ENCODE measurements around the gene ADCYAP1R1.

The ADCYAP1R1 gene

GRCh38 chr7:31014826-31015225 is 37.3 kb upstream of the ADCYAP1R1 start:
- ChIA-PET POLR2A (no interaction called here), CTCF (interaction anchor here (2.9 kb wide), 1 partner anchor 108 kb away, joined by 10 read pairs; no protein-coding TSS in a partner anchor)
- TF ChIP-seq, protein P1, sequence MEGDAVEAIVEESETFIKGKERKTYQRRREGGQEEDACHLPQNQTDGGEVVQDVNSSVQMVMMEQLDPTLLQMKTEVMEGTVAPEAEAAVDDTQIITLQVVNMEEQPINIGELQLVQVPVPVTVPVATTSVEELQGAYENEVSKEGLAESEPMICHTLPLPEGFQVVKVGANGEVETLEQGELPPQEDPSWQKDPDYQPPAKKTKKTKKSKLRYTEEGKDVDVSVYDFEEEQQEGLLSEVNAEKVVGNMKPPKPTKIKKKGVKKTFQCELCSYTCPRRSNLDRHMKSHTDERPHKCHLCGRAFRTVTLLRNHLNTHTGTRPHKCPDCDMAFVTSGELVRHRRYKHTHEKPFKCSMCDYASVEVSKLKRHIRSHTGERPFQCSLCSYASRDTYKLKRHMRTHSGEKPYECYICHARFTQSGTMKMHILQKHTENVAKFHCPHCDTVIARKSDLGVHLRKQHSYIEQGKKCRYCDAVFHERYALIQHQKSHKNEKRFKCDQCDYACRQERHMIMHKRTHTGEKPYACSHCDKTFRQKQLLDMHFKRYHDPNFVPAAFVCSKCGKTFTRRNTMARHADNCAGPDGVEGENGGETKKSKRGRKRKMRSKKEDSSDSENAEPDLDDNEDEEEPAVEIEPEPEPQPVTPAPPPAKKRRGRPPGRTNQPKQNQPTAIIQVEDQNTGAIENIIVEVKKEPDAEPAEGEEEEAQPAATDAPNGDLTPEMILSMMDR (IDR thresholded peaks at IDR 0.05; ENCODE audit: insufficient read depth, low read length, missing control alignments): no peak
- H3K4me3 ChIP-seq (ENCODE audit: low read depth, low read length): no peak overlapping the region
- DNase-seq (ENCODE audit: low read depth, low spot score): no peak

DNA sequence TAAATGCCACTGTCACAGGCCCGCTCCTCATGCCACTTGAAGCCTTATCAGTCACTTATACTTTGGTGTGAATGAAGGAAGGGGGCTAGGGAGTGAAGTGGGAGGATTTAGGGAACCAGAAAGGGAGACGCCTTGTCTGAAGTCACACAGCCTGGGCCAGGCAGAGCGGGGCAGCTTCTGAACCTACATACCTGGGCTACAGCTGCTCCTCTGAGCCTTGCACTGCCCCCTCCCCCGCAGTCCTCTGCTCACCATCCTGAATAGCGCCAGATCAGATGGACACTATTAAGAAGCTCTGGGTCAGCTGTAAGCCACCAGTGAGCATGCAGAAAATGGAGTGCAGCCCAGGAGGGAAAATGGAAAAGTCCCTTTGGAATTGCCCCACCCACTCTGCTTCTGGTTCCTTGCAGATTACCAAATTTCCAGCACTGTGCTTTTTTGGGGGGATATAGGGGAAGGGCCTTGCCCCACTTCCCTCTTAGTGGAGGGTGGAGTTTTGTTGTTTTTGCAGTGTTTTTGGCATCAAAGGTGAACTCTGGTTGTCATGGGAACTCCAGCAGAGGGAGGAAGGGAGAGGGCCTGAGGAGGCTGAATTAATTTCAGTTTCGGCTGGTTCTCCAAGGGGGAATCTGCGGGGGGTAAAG is 35.0 kb upstream of the ADCYAP1R1 start:
- no peak for DNase-seq (ENCODE audit: low read depth, low spot score)
- CTCF ChIA-PET: no interaction called here
- TF ChIP-seq, protein P1 (IDR thresholded peaks at IDR 0.05; ENCODE audit: insufficient read depth, low read length, missing control alignments): no peak
- POLR2A ChIA-PET: no interaction called here
- no peak overlapping the region for H3K4me3 ChIP-seq (ENCODE audit: low read depth, low read length)

GRCh38 chr7:31017721-31018120 is 34.4 kb upstream of the ADCYAP1R1 start:
- ChIA-PET CTCF (no interaction called here), POLR2A (no interaction called here)
- no peak for DNase-seq (ENCODE audit: low read depth, low spot score)
- TF ChIP-seq, protein P1 (IDR thresholded peaks at IDR 0.05; ENCODE audit: insufficient read depth, low read length, missing control alignments): no peak
- no peak overlapping the region for H3K4me3 ChIP-seq (ENCODE audit: low read depth, low read length)

DNA sequence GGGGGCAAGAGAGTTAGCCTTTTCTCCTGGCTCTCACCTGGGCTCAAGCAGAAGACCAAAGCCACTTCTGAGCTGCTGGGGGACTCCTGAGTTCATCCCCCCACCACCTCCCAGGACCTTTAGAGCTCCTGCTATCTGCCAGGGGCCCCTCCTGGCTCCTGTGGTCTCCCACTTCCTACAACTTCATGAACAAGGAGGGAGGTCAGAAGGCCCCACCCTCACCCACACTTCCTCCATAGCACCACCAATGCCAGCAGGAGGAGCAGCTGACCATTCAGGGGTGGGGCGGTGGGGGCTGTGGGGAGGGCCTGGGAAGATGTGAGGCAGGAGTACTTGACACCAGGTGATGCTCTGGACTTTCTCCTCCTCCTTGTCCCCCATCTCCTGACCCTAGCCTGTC is 32.6 kb upstream of the ADCYAP1R1 start:
- CTCF ChIA-PET: no interaction called here

GRCh38 chr7:31020161-31020560 is 31.9 kb upstream of the ADCYAP1R1 start:
- DNase-seq (ENCODE audit: low read depth, low spot score): no peak
- no peak overlapping the region for H3K4me3 ChIP-seq (ENCODE audit: low read depth, low read length)
- CTCF ChIA-PET: no interaction called here
- TF ChIP-seq, protein P1 (IDR thresholded peaks at IDR 0.05; ENCODE audit: insufficient read depth, low read length, missing control alignments): no peak
- POLR2A ChIA-PET: no interaction called here

More for the DNA sequence above, 32.6 kb upstream of the ADCYAP1R1 start:
- DNase-seq (ENCODE audit: low read depth, low spot score): no peak
- no peak overlapping the region for H3K4me3 ChIP-seq (ENCODE audit: low read depth, low read length)
- TF ChIP-seq, protein P1 (IDR thresholded peaks at IDR 0.05; ENCODE audit: insufficient read depth, low read length, missing control alignments): no peak
- POLR2A ChIA-PET: no interaction called here

DNA sequence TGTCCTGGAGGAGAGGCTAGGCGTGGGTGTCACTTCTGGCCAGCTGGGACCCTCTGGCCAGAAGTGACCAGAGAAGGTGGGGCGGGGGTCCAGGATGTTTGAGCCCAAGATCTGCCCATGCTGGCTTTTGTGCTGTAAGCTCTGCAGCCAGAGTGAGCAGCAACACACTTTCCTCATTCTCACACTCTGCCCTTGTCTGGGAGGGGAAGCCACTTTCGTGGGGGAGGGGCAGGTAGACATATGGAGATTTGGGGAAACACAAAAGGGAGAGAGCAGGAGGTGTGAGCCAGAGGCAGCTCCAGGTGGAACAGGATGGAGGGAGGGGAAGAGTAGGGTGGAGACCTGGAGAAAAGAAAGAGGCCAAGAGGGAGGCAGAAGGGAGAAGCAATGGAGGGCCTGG is 31.5 kb upstream of the ADCYAP1R1 start:
- TF ChIP-seq, protein P1 (IDR thresholded peaks at IDR 0.05; ENCODE audit: insufficient read depth, low read length, missing control alignments): no peak
- ChIA-PET POLR2A (no interaction called here), CTCF (no interaction called here)
- H3K4me3 ChIP-seq (ENCODE audit: low read depth, low read length): no peak overlapping the region
- no peak for DNase-seq (ENCODE audit: low read depth, low spot score)
